Fibroblast of skin of abdomen (primary cell): ENCODE results near the gene NT5C3B.
A peak's percentile ranks its signal among the peaks of the same experiment; 100 is the strongest.

ENCODE experiments used
- DNase-seq: peaks from one replicate; pipeline ENCODE4 v3.0.0-alpha.2; 2013

Gene NT5C3B

DNA sequence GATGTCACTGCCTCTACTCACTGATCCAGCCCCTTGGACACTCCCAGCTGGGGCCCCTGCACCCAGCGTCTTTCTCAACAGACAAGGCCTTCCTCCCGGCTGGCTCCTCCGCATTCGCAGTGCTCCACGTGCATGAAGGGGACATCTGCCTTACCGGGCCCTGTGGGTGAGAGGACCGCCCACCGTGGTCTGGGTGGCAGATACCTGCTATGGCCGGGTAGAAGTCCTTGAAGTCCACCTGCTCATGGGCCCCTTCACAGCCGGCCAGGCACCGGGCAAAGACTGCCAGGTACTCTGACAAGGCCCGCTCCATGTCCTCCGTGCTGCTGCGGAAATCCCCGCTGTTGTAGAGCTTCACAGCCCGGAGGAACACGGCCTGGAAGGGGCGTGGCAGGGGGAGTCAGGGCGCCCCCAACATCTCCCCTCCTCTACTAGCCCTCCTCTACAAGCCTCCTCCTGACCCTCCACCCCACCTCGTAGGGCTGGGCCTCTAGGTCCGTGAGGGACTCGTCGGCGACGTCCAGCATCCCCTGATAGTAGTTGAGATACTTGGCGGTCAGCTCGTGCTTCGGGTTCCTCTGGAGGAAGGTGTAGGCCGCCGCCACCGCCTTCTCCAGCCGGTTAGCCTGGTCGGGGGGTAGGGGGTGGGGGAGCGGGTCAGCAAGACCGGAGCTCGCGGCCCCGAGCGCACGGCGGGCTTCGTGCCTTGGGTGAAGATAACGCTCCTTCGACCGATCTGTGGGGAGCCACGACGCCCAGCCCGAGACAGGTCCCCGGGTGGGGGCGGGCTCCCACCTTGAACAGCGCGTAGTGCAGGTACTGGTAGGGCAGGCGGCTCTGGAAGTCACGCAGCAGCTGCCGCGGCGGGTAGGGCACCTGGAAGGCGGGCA lies 25.1 kb downstream of the NT5C3B start:
- DNase-seq, result no peak

DNA sequence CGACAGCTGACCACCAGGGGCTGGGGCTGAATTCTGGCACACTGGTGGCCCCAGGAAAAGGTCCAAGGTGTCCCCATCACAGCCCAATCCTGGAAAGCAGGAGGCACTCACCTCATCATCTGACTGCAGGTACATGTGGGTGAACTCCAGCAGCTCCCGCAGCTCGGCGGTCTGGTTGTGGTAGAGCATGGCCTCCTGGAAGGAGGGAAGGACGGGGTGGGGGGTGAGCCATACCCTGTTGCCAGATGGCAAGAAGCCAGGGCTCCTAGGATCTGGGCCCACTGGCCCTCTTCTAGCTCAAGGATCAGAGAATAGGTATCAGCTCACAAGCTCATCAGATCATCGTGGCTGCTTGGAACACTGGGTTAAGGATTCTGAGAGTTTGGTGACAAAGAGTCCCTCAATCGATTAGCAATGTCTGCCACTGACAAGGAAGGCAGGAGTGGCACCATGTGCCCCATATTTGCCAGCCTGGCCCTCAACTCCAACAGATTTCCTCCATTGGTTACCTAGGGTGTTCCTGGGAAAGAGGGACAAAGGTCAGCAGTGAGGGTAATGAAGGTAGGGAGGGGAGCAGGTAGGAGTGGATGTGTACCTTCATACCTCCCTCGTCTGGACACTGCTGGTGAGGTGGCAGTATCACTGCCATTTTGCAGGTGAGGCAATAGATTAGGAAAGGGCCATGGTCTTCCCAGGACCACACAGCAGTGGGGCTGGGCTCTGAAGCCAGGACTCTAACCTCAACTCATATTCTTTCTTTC lies 29.2 kb downstream of the NT5C3B start:
- no peak for DNase-seq

DNA sequence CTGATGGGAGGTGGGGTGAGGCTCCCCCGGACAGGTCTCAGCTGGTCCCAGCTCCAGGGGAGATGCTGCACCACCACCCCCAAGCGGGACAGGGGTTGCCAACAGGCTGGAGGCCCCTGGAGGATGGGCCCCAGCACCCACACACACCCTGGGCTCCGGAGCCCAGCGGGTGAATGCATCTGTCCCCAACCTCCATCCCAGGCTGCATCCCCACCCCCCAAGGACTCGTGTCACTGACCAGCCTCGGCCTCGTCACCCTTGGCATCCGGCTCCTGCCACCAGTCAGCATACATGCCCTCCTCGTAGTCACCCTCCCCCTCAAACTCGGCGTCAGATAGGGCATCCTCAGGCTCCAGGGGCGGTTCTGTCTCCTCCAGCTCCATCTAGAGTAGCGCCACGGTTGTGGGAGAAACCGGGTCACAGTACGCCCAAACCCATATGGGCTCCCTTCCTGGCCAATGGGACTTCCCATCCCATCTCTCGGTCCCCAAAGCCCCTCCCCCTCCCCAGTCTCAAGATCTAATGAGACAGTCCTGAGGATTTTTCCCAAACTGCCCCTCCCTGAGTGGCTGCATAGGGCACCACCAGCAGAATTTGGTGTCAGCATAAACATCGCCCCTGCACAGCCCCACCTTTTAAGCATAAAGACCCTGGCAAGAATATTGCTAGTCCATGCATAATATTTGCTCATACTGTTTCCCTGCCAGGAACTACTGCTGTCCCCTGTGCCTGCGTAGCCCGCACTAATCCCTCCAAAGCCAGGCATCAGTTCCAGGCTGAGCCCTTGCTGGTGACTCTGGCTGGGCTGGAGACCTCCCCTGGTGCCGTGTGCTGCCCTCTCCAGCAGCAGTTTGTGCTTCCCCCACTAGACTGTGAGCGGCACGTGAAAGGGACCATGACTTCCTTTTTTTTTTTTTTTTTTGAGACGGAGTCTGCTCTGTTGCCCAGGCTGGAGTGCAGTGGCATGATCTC lies 32.7 kb downstream of the NT5C3B start:
- no peak for DNase-seq

DNA sequence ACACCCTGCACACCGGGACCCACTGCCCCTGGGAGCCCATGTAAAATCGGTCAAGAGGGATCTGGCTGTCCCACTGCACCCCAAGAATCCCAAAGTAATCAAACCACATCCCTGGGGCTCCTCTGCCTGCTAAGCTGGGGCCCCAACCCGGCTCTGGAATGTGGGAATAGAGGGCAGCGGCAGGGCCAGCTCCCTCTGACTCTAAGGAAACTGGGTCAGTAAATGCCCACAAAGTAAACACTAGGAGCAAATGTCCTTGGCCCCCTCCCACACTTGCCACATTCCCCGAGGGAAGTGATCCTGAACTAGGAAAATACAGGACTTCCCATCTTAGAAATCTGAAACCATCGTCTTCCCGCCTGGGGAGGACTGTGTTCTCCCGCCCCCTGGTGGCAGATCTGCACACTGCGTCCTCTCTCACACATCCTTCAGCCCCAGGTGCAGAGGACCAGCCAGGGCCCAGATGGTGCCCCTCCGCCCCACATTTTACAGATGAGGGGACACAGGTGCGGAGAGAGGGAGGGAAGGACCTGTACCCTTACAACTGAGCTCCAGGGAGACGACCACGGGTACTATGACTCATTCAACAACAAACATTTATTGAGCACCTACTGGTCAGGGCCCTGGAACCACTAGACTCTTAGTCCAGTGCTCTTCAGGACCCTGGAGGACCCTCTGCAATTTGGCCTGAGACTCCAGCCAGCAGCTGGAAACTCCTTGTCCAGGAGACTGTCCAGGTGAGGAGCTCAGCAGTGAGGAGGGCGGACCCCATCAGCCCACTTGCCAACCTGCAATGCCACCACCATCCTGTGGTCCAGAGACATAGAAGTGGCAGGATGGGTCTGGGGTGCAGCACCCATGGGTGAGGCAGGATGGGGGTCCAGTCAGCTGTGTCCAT lies 34.4 kb downstream of the NT5C3B start:
- DNase-seq, result peak; percentile 70

DNA sequence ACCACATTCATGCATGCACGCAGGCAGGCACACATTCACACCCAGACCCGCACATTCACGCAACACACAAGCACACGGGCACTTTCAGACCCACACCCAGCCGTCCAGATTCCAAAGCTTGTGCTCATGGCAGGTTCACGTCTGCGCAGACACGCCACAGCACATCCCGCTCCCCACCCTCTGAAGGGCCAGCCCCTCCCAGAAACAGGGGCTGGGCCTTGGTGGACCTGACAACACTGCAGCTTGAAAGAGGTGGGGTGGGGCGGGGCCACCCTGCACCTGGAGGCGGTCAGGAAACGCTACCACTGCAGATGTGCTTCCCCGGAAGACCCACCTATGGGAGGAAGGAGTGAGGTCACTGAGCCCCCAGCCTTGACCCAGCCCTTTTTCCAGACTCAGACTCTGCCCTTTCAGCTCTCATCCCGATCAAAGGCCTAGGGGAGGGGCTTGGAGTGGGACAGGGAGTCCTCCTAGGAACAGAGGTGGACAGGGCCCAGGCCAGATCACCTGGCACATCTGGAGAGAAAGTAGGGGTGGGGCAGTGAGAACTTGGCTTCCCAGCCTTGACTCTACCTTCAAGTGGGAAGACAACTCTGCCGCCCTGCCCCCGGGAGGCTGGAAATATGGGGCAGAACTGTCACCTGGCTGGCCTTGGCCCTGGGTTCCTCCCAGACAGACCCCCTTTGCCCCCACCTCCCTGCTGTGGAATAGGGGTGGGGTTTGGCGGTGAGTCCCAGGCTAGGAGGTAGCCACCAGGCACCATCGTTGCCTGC lies 35.2 kb downstream of the NT5C3B start:
- DNase-seq, result peak; percentile 72

DNA sequence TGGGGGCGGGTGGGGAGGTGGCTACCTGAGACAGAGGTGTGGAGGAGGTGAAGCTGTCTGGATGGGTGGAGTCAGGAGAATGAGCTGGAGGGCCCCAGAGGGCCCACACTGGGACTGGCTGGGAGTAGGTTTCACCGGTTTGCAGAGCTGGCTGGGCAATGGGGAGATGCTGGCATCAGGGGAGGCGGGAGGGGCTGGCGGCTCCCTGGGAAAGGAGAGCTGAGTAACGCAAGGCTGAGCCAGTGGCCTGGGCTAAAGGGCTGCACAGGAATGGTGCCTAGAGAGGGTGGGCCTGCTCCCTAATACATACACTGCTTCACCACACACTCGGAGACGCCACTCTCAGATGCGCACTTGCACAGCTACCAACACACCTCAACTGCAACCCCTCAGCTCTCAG lies 36.7 kb downstream of the NT5C3B start:
- DNase-seq, result no peak

DNA sequence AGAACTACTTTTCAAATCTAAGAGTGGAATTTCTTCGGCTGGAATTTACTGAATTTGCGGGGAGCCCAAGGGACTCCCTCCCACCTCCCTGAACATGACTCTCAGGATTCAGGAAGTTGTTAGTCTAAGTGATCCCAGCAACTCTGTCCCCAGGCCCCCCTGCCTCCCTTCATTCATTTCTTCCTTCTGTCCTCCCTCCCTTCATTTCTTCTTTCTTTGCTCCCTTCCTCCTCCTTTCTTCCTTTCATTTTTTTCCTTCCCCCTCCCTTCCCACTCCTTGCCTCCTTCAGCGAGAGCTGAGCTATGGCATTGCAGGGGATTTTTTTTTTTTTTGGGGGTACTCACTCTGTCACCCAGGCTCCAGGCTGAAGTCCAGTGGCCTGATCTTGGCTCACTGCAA lies 38.7 kb downstream of the NT5C3B start:
- no peak for DNase-seq

DNA sequence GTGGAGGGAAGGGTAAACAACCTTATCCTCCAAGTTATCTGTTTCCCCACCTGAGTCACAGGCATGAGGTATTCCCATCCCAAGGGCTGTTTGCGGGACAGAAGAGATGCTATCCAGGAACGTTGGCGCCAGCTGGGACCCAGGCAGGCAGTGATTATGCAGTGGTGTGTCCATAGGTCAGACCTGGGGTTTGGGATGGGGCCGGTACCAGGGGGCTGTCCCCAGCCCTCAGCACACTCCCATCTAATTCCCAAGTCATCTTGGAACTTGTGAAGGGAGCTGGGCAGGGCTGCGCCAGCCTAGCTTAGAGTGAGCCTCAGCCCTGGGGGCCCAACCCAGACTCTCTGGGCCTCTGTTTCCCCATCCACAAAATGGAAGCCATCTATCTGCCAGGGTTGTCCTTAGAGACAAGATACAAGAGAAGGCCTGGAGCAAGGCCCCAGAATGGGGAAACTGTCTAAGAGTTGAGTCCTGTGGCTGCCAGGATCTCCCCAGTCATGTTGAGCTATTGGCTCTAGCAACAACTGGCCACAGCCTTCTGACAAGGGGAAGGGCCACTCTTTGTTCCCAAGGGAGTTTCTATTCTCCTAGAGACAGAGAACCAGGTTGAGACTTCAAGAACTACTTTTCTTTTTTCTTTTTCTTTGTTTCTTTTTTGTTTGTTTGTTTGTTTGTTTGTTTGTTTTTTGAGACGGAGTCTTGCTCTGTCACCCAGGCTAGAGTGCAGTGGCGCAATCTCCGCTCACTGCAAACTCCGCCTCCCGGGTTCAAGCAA lies 39.7 kb downstream of the NT5C3B start:
- no peak for DNase-seq

DNA sequence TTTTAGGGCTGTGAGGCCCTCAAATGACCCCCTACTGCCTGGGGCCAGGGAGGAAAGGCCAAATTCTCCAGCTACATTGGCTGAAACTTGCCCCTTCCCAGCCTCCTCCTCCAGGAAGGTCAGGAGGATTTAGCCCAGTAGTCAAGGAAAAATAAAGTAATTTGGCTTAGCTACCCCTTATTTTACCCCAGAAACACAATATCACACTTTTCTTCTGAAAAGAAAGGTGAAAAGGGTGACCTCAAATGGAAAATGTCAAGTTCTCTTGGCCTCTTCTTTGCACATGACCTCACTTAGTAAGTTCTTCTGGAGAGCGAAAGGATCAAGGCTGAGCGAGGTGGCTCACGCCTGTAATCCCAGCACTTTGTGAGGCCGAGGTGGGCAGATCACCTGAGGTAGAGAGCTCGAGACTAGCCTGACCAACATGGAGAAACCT lies 41.5 kb downstream of the NT5C3B start:
- no peak for DNase-seq

DNA sequence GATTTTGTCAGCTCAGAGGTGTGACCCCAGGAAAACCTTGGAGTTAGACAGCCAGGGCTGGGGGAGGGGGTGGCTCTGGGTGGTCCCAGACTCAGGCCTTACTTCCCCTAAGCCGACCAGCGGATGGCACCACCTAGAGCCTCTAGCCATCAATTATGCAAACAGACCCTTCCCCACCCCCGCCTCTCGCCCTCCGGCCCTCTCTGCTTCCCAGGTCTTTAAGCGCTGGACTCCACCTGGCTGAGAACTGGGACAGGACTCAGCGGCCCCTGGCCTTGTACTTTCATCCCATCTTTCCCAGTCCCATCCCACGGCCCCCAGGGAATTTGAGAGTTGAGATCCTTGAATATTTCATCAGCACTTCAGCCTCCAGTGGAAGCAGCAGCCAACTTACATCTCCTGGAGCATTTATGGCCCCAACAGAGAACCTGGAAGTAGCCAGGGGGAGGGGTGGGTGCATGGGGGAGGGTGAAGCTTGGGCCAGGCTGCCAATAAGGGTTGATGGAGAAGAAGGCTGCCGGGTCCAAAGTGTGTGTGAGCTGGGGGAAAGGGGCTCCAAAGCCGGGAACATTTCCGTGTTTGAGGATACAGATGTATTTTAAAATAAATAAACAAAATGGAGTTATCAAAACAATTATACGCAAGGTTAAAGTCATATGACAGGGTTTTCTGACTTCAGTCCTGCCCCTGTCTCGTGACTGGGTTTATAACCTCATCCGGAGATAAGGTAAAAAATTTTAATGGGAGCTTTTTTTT lies 42.1 kb downstream of the NT5C3B start:
- no peak for DNase-seq

DNA sequence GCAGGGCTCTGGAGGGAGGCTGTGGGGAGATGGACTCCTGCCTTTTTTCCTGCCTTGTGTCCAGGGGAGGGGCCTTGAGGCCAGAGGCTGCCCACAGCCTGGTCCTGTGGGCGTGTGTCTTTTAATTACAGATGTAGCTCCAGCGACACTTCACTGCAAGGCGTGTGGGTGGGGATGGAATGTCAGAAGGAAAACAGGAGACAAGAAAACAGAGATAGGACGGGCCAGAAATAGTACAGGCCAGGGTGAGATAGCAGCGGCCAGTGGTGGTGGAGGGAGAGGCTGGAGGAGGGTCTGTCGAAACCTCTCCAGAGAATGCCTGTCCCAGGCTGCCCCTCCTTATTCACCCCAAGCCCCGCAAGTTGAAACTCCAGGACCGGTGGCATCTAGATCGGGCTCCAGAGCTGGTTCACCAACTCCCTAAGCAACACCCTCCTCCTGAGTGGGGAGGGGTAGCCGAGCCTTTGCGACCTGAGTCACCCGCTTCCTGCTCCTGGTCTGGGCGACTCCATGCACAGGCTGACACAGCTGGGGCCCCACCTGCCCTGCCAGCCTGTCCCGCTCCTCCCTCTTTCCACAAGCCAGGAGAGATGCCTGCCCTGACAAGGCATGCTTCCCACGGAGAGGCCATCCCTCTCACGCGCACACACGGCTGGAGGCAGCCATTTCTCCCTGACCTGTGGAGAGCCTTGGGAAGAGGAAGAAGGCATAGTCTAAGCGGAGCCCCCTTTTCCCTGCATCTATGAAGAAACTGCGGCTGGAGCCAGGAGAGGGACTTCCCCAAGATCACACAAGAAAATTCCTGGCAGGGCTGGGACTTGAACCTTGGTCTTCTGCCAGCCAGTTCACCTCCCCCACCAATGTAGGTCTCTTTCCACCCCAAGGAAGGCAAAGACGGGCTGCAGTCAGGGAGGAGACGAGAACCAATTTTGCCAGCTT lies 42.9 kb downstream of the NT5C3B start:
- no peak for DNase-seq

DNA sequence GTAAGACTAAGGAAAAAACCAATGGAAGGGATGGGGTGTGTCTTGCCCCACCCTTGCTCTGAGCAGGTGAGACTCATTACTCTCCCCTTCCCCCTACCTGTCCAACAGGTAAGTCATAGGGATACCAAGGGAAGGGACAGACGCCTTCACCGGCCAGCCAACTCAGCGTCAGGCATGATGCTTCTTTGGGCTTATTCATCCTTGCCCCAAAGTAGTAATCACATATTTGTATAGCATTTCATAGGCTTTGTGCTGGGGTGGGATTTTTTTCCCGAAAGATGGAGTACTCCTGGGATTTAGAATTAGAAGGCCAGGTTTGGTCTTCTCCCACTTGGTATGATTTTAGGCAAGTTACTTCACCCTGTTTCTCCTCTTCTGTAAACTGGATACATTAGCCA lies 49.0 kb downstream of the NT5C3B start:
- DNase-seq, result no peak

DNA sequence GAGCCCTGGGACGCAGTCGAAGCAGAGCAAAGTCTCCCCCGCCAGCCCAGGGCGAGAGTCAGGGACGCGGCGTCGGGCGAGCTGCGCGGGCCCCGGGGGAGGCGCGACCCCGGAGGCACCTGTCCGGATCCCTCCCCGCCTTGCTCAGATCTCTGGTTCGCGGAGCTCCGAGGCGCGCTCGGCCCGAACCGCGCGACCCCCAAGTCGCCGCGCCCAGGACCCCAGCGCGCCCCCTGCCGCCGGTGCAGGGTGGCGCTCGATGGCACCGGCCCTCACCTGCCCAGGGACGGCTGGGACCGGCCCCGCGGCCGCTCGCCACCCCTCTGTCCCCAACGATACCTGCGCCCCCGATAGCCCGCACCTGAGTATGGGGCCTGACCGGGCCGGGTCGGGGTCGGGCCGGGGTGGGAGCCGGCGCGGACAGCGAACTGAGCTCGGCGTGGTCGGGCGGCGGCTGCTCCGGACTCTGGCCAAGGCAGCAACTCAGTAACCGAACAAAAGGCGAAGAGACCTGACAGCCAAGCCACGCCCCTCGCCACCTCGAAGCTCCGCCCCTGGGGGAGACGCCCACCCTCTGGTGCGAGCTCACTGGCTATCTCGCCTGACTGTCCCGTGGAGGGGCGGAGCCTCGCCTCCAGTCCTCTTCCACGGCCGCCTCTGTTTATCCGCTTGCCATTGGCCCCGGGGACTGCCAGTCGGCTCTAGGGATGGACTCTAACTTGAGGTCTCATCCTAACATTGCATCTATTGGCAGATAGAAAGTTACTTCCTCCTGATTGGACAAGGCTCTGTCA lies 49.6 kb downstream of the NT5C3B start, which contains the start of gene JUP:
Gene JUP (minus strand): TSS at position 485 of the 794 bp plus-strand sequence. CDS start 14,857 bp downstream, outside the sequence.
- peak; percentile 98 for DNase-seq

DNA sequence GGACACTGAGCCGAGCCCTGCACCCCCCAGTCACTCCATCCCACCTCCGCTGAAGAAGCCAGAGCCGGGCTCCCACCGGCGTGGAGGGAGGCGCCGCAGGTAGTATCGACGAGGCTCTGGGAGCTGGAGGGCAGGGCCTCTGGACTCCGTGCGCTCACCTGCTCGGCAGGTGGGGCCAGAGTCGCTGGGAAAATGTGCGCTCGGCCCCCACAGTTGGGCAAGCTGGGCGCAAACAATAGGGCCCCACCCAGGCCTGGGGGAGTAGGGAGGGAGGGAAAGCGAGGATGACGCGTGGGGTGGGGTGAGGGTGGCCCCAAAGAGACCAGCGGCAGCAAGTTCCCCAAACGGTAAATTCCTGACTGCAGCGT lies 50.2 kb downstream of the NT5C3B start:
- DNase-seq, result no peak

DNA sequence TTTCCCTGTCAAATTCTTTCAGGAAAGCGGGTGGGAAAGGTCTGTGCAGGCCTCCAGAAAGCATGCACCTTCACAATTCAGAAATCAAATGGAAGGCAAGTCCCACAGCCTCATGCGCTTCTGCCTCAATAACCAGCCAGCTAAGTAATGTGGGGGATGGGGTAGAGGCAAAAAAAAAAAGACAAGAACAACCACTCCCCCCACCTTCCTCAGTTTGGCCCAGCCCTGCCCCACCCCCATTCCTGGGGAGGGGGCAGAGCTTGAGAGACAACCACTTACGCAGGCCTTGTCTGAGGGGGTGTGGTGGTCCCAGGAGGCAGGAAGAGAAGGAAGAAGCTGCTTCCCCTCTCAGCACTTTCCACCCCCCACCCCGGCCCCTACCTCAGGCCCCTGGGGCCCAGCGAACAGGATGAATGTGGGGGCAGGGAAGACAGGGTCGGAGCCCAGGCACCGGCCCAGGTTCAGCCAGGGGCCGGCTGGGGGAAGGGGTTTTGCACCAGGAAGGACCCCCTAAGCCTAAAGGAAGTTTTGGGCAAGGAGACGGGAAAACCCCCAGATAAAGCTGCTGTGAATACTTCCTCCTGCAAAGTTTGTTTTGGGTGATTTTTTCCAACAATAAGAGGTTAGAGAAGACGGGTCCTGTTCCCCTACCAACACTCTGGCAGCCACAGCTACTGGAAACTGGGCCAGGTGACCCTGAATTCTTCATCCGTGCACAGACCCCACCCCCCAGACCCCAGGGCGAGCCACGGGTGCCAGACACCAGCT lies 50.8 kb downstream of the NT5C3B start:
- DNase-seq, result no peak

DNA sequence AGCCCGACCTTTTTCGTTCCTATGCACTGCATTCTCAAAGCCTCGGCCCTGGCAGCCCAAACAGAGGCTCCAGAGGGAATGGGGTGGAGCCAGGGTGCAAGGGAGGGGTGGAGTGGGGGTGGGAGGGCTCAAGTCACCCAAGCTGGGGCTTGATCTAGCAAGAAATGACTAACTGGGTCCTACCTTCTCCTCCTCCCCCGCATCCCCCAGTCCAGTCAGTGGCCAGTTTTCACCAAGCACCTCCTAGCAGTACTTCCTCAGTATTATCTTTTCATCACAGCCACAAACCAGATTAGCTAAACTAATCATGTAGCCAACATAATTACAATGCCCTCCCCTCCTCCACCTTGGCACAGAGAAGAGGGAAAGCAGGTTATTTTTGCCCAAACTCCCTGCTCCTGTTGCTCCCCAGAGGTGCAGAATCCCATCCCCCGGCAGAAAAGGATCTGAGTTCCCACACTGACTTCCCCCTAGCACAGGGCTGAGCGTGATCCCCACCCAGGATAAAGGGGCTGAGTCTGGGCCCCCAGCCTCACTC lies 51.8 kb downstream of the NT5C3B start:
- no peak for DNase-seq
